ENCODE measurements around the gene ARHGAP15.

GRCh38 chr2:143668234-143668633 is 539.0 kb downstream of the ARHGAP15 start:
- TF ChIP-seq, protein P1, sequence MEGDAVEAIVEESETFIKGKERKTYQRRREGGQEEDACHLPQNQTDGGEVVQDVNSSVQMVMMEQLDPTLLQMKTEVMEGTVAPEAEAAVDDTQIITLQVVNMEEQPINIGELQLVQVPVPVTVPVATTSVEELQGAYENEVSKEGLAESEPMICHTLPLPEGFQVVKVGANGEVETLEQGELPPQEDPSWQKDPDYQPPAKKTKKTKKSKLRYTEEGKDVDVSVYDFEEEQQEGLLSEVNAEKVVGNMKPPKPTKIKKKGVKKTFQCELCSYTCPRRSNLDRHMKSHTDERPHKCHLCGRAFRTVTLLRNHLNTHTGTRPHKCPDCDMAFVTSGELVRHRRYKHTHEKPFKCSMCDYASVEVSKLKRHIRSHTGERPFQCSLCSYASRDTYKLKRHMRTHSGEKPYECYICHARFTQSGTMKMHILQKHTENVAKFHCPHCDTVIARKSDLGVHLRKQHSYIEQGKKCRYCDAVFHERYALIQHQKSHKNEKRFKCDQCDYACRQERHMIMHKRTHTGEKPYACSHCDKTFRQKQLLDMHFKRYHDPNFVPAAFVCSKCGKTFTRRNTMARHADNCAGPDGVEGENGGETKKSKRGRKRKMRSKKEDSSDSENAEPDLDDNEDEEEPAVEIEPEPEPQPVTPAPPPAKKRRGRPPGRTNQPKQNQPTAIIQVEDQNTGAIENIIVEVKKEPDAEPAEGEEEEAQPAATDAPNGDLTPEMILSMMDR (IDR thresholded peaks at IDR 0.05; ENCODE audit: low read length): no peak
- no peak for TF ChIP-seq EZH2phosphoT487 (IDR thresholded peaks at IDR 0.05; ENCODE audit: low read length)
- TF ChIP-seq EZH2 (optimal IDR thresholded peaks at IDR 0.05; ENCODE audit: low read depth, low read length): no peak

Measured in MM.1S (cell line).